AG09309 (cell line): ENCODE data around the gene METTL13.

Experiments used
- DNase-seq: peaks from one replicate; pipeline ENCODE4 v3.0.0-alpha.2; 2010; ENCODE audit warnings: low read depth
- H3K4me3 ChIP-seq: 2 replicates; pipeline ENCODE4 v1.5.1; 2011; ENCODE audit warnings: mild to moderate bottlenecking, low read depth, low read length, moderate library complexity; ENCODE audit not compliant: control insufficient read depth
- TF ChIP-seq, protein P1 (sequence below): IDR thresholded peaks from 2 replicates; pipeline ENCODE4 v1.5.1; 2011; ENCODE audit warnings: mild to moderate bottlenecking, low read depth, low read length, inconsistent platforms; ENCODE audit not compliant: insufficient read depth, control insufficient read depth; ENCODE audit errors: missing control alignments

The METTL13 gene

DNA sequence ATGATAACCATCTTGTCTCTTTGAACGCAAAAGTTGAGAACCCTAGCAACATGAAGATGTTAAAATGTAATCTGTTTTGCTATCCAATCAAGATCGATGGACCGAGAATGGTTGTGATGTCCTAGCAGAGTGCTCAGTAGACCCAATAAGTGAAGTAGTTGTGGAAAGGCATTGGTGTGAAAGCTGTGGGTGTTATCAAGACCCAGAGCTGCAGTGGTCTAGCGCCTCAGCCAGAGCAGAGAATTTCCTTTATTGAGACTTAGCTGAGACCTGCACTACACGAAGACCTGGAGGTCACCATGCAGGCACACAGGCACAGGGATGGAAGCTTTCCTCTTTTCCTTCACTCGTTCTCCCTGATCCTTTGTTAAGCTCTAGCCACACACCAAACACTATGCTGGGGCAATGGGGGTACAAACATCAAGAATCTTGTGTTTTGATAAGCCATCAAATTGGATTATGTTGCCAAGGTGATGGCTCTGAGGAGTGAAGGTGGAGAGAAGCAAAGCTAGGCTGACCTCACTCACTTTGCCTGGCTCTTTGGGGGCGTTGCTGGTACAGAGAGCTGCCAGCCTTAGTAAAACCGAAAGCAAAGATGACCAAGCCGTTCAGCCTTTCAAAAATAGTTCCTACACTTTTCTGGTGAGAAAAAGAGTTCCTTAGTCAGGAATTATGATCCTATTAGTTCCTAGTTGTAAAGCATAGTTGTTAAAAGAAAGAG is 24.1 kb downstream of the METTL13 start:
- TF ChIP-seq, protein P1, sequence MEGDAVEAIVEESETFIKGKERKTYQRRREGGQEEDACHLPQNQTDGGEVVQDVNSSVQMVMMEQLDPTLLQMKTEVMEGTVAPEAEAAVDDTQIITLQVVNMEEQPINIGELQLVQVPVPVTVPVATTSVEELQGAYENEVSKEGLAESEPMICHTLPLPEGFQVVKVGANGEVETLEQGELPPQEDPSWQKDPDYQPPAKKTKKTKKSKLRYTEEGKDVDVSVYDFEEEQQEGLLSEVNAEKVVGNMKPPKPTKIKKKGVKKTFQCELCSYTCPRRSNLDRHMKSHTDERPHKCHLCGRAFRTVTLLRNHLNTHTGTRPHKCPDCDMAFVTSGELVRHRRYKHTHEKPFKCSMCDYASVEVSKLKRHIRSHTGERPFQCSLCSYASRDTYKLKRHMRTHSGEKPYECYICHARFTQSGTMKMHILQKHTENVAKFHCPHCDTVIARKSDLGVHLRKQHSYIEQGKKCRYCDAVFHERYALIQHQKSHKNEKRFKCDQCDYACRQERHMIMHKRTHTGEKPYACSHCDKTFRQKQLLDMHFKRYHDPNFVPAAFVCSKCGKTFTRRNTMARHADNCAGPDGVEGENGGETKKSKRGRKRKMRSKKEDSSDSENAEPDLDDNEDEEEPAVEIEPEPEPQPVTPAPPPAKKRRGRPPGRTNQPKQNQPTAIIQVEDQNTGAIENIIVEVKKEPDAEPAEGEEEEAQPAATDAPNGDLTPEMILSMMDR = no peak
- DNase-seq = no peak
- H3K4me3 ChIP-seq = no peak overlapping the region

DNA sequence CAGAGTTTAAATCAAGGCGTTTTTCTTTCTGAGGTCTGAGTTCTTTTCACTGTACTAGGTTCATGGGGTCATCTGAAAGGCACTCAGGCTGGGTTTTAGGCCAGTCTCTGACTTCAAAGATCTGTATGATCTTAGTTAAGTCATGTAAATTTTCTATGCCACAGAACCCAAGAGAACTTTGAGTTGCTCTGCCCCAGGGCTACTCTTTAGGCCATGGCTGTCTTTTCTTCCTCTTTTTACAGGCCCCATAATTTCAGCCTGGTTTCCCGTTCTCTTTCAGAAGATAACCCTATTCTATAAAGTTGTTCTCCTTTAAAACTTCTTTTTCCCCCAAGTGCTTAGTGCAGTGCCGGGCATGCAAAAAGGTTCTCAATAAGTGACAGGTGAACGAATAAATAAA is 26.1 kb downstream of the METTL13 start:
- DNase-seq = no peak
- TF ChIP-seq, protein P1 = no peak
- no peak overlapping the region for H3K4me3 ChIP-seq

DNA sequence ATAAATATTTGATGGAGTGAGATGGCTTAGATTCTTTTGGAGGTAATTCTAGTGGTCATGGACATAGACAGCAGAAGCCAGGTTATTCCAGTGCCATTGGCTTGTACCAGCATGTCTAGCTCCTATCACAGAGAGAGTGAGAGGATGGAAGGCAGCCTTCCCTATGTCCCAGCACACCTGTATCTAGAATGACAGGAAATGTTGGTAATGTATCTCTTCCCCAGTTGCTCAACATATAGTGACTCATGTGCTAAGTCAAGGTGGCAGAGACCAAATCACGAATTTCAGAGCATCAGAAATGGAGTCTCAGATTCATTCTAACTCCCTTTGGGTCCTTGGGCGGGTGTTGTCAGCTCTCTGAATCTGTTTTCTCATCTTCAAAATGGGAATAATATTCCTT is 28.4 kb downstream of the METTL13 start:
- TF ChIP-seq, protein P1 = no peak
- no peak overlapping the region for H3K4me3 ChIP-seq
- DNase-seq = no peak

DNA sequence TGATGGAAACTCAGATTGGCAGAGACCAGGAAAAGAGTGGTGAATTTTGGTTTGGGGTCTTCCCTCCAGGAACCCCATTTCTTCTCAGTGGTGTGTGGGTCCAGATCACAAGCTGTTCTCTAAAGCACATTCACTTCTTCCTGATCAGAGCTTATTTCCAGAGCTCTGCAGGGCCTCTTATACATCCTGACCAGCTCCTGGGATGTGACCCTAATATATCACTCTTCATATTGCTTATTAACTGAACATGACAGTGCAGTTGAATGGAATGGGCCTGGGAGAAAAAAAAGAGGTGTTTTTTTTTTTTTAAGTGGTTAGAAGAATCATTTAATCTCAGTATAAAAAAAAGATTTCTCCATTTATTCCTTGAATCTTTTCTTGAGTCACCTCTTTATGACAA is 30.2 kb downstream of the METTL13 start:
- no peak overlapping the region for H3K4me3 ChIP-seq
- DNase-seq = no peak
- TF ChIP-seq, protein P1 = no peak

DNA sequence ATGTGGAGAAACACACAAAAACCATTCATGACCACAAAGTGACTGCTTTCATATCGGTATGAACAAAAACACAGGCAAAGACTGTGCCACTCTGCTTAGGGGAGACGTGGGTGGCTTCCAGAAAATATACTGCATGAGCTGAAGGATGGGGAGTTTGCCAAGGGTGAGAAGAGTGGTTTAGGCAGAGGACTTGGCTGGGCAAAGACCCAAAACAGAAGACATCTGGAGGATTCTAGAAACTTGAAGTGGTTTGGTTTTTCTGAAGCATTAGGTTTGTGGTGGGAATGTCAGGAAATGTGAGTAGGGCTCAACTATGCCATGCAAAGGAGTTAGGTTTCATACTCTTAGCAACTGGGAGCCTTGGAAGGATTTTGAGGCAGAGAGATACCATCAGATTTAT is 33.2 kb downstream of the METTL13 start:
- H3K4me3 ChIP-seq = no peak overlapping the region
- TF ChIP-seq, protein P1 = no peak
- peak; percentile 49 for DNase-seq

DNA sequence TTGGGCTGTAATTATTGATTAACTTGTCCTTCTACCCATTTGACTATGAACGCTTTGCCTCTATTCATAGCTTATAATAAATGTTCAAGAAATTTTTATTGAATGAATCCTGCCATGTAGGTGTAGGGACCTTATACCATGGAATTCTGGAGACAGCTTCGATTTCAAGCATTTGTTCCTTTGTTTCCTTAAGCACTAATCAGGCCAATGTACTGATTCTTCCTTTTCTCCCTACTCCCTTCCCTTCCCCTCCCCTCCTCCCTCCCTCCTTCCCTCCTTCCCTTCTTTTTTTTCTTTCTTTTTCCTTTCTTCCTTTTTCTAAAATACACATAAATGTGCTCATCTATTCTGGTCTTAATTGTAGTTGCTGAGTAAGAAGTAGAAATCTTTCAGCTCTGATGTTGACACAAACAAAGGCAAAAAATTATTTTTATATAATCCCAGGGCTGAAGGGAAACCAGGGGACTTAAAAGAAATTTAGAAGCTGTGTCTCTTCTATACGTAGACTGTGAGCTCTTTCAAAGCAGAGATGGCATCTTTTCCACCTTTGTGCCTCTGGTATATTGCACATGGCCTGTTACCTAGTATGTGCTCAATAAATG is 34.9 kb downstream of the METTL13 start:
- H3K4me3 ChIP-seq = no peak overlapping the region
- TF ChIP-seq, protein P1 = no peak
- no peak for DNase-seq
